ENCODE data around the gene KIAA1217. TPM values are rescaled to one million over a fixed set of nuclear protein-coding genes. Genes with fewer than 3 reads are reported as not detected.
"Not testable (repeated sequence)": the region's sequence is repeated elsewhere in the genome, so short reads cannot be mapped to it uniquely, and the experiment has no call there.

Gene KIAA1217
- total RNA-seq, 6 experiments from 2014 or later, result 10.4 to 25.5 (median 14.9) TPM

GRCh38 chr10:24350070-24350921 is 141.4 kb downstream of the KIAA1217 start:
- no peak overlapping the region for H3K27ac ChIP-seq
- TF ChIP-seq CTCF (IDR thresholded peaks at IDR 0.05), result no peak
- TF ChIP-seq POLR2A (IDR thresholded peaks at IDR 0.05), result no peak
- H3K9me3 ChIP-seq, result no peaks in the 10 kb centered on the region
- H3K27me3 ChIP-seq, result no peaks in the 10 kb centered on the region
- no peaks in the 10 kb centered on the region for H3K4me1 ChIP-seq
- 40% methylated on average over 9 of the region's 9 CpGs for WGBS (ENCODE audit: insufficient coverage, low coverage, low lambda C conversion rate, missing lambda C conversion rate)
- no peak overlapping the region for H3K4me3 ChIP-seq
- ATAC-seq, result no peak
- no peaks in the 10 kb centered on the region for H3K36me3 ChIP-seq
- intact Hi-C loops (cut with DNase I), result loop anchor here in 1 of 2 donors (10.0 kb wide), 1 partner anchor 355 kb away; no protein-coding TSS in a partner anchor
- no peak for DNase-seq

GRCh38 chr10:24350922-24351225 is 141.9 kb downstream of the KIAA1217 start:
- H3K4me3 ChIP-seq, H3K4me1 ChIP-seq, ATAC-seq, H3K36me3 ChIP-seq, H3K27me3 ChIP-seq, H3K27ac ChIP-seq, DNase-seq, H3K9me3 ChIP-seq: not testable (repeated sequence)
- intact Hi-C loops (cut with DNase I), result loop anchor here in 1 of 2 donors (10.0 kb wide), 1 partner anchor 356 kb away; no protein-coding TSS in a partner anchor
- 77% methylated on average over 7 of the region's 7 CpGs for WGBS (ENCODE audit: insufficient coverage, low coverage, low lambda C conversion rate, missing lambda C conversion rate)

- no peaks in the 10 kb centered on the region for H3K36me3 ChIP-seq
- no peak overlapping the region for H3K4me3 ChIP-seq
- no peaks in the 10 kb centered on the region for H3K27me3 ChIP-seq
- ATAC-seq, result no peak
- no peak for DNase-seq
- H3K4me1 ChIP-seq, result no peaks in the 10 kb centered on the region
- H3K27ac ChIP-seq, result no peak overlapping the region
- H3K9me3 ChIP-seq, result no peaks in the 10 kb centered on the region
- TF ChIP-seq CTCF (IDR thresholded peaks at IDR 0.05) (no peak), POLR2A (IDR thresholded peaks at IDR 0.05) (no peak)
- WGBS (ENCODE audit: insufficient coverage, low coverage, low lambda C conversion rate, missing lambda C conversion rate), result 63% methylated on average over 4 of the region's 4 CpGs
- intact Hi-C loops (cut with DNase I), result loop anchor here in 1 of 2 donors (10.0 kb wide), 1 partner anchor 357 kb away; no protein-coding TSS in a partner anchor
These were observed 143.0 kb downstream of the KIAA1217 start for GRCh38 chr10:24351961-24352360.

GRCh38 chr10:24352399-24352798 is 143.5 kb downstream of the KIAA1217 start:
- H3K27ac ChIP-seq, result no peak overlapping the region
- no peaks in the 10 kb centered on the region for H3K4me1 ChIP-seq
- intact Hi-C loops (cut with DNase I), result loop anchor here in 1 of 2 donors (10.0 kb wide), 1 partner anchor 358 kb away; no protein-coding TSS in a partner anchor
- no peaks in the 10 kb centered on the region for H3K36me3 ChIP-seq
- TF ChIP-seq POLR2A (IDR thresholded peaks at IDR 0.05) (no peak), CTCF (IDR thresholded peaks at IDR 0.05) (no peak)
- 74% methylated on average over 2 of the region's 2 CpGs for WGBS (ENCODE audit: insufficient coverage, low coverage, low lambda C conversion rate, missing lambda C conversion rate)
- DNase-seq (no peak), ATAC-seq (no peak)
- no peak overlapping the region for H3K4me3 ChIP-seq
- H3K27me3 ChIP-seq, result no peaks in the 10 kb centered on the region
- no peaks in the 10 kb centered on the region for H3K9me3 ChIP-seq

GRCh38 chr10:24353319-24353718 is 144.4 kb downstream of the KIAA1217 start:
- Histone ChIP-seq H3K4me3 (no peak overlapping the region), H3K4me1 (no peaks in the 10 kb centered on the region), H3K36me3 (no peaks in the 10 kb centered on the region), H3K27ac (no peak overlapping the region), H3K27me3 (no peaks in the 10 kb centered on the region), H3K9me3 (no peaks in the 10 kb centered on the region)
- TF ChIP-seq CTCF (IDR thresholded peaks at IDR 0.05) (no peak), POLR2A (IDR thresholded peaks at IDR 0.05) (no peak)
- DNase-seq, result no peak
- WGBS (ENCODE audit: insufficient coverage, low coverage, low lambda C conversion rate, missing lambda C conversion rate), result 83% methylated on average over 6 of the region's 6 CpGs
- ATAC-seq, result no peak
- intact Hi-C loops (cut with DNase I), result loop anchor here in 1 of 2 donors (10.0 kb wide), 1 partner anchor 359 kb away; no protein-coding TSS in a partner anchor
